ENCODE measurements around the gene PPP1R15B.

- TF ChIP-seq CTCF (IDR thresholded peaks at IDR 0.05 in 2 of 3, conservative IDR thresholded peaks at IDR 0.05 in 1 of 3; ENCODE audit: borderline replicate concordance in 1 of 3, insufficient read depth in 1 of 3, low read depth in 2 of 3, low read length in 2 of 3): no peak
- peak; percentile 53 for TF ChIP-seq POLR2AphosphoS5 (IDR thresholded peaks at IDR 0.05; ENCODE audit: low read depth, low read length)
Observed at GRCh38 chr1:204417074-204417997, 5.7 kb upstream of the PPP1R15B start.

Measured in HCT116 (cell line).